ENCODE measurements around the gene SBK3.

Gene SBK3

DNA sequence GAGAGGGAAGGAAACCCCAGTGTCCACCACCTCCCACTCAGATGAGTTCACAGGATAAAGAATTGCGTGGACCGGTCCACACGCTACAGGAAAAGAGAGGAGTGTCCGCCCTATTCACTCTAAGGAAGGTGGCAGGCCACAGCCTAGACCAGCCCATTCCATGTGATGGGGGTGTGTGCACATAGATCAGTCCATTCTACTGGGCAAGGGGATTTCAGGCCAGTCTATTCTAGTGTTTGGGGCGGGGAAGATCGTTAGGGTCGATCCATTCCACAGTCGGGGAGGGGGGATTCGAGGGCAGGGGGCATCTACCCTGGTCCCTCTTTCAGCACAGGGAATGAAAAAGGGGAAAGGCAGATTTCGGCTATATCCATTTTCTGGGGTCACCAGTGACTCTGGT, 46.2 kb upstream of the SBK3 start:
- Histone ChIP-seq H3K14ac (ENCODE audit: low read length) (no peak overlapping the region), H4K8ac (ENCODE audit: low read depth, low read length) (no peak overlapping the region), H2AK5ac (ENCODE audit: low read depth, low read length) (no peak overlapping the region), H3K4me3 (ENCODE audit: low read length in 2 of 2) (no peak overlapping the region), H3K9me3 (replicated peaks in 1 of 2; ENCODE audit: control insufficient read depth in 2 of 2, insufficient read depth in 1 of 2, low read depth in 1 of 2, low read length in 2 of 2) (peaks cover 0 to 5% of the 10 kb centered on the region in 2 donors), H3K27ac (replicated peaks; ENCODE audit: low read length) (no peak overlapping the region), H3K4ac (ENCODE audit: low read length) (no peak overlapping the region), H3K9ac (ENCODE audit: low read depth, low read length, poor library complexity) (no peak overlapping the region), H2BK5ac (ENCODE audit: low read length) (no peak overlapping the region), H3K4me2 (ENCODE audit: insufficient read depth, low read length, poor library complexity, severe bottlenecking) (no peak overlapping the region), H3K23ac (ENCODE audit: low read depth, low read length, poor library complexity) (no peak overlapping the region), H2BK120ac (ENCODE audit: low read depth, low read length) (no peak overlapping the region), H3K36me3 (replicated peaks in 1 of 2; ENCODE audit: control insufficient read depth in 2 of 2, insufficient read depth in 2 of 2, low read length in 2 of 2) (peaks cover 25 to 45% of the 10 kb centered on the region in 2 donors), H2BK12ac (ENCODE audit: low read length) (no peak overlapping the region), H2BK15ac (ENCODE audit: low read length) (no peak overlapping the region), H4K91ac (ENCODE audit: low read depth, low read length, poor library complexity) (no peak overlapping the region), H3K4me1 (ENCODE audit: control insufficient read depth in 2 of 2, insufficient read depth in 1 of 2, low read depth in 1 of 2, low read length in 2 of 2) (peaks cover 6 to 8% of the 10 kb centered on the region in 2 donors), H3K18ac (ENCODE audit: low read length) (no peak overlapping the region), H2AFZ (ENCODE audit: low read length) (no peak overlapping the region), H3K27me3 (ENCODE audit: control insufficient read depth in 3 of 3, insufficient read depth in 3 of 3, low read depth in 1 of 3, low read length in 3 of 3) (no peaks in the 10 kb centered on the region), H3K79me1 (ENCODE audit: low read depth, low read length) (no peaks in the 10 kb centered on the region)
- no CpG with 5 or more reads among the region's 10 CpGs for WGBS, 2 donors (ENCODE audit: extremely low coverage in 2 of 2, insufficient read length in 2 of 2, insufficient replicate concordance in 1 of 2)
- DNase-seq (ENCODE audit: low spot score): no peak

GRCh38 chr19:55590617-55591016, 45.3 kb upstream of the SBK3 start:
- no peak overlapping the region for H3K18ac ChIP-seq (ENCODE audit: low read length)
- H3K4me2 ChIP-seq (ENCODE audit: insufficient read depth, low read length, poor library complexity, severe bottlenecking): no peak overlapping the region
- peaks cover 13% of the 10 kb centered on the region in 2 donors for H3K4me1 ChIP-seq (ENCODE audit: control insufficient read depth in 2 of 2, insufficient read depth in 1 of 2, low read depth in 1 of 2, low read length in 2 of 2)
- H2BK120ac ChIP-seq (ENCODE audit: low read depth, low read length): no peak overlapping the region
- no peak overlapping the region for H3K9ac ChIP-seq (ENCODE audit: low read depth, low read length, poor library complexity)
- no peak overlapping the region for H2AK5ac ChIP-seq (ENCODE audit: low read depth, low read length)
- no peak overlapping the region for H2BK12ac ChIP-seq (ENCODE audit: low read length)
- peaks cover 0 to 2% of the 10 kb centered on the region in 2 donors for H3K9me3 ChIP-seq (replicated peaks in 1 of 2; ENCODE audit: control insufficient read depth in 2 of 2, insufficient read depth in 1 of 2, low read depth in 1 of 2, low read length in 2 of 2)
- no peak overlapping the region for H4K8ac ChIP-seq (ENCODE audit: low read depth, low read length)
- no CpG with 5 or more reads among the region's 10 CpGs for WGBS, 2 donors (ENCODE audit: extremely low coverage in 2 of 2, insufficient read length in 2 of 2, insufficient replicate concordance in 1 of 2)
- H3K14ac ChIP-seq (ENCODE audit: low read length): no peak overlapping the region
- H3K36me3 ChIP-seq (replicated peaks in 1 of 2; ENCODE audit: control insufficient read depth in 2 of 2, insufficient read depth in 2 of 2, low read length in 2 of 2): peaks cover 16 to 35% of the 10 kb centered on the region in 2 donors
- no peak overlapping the region for H2BK5ac ChIP-seq (ENCODE audit: low read length)
- no peak overlapping the region for H3K27ac ChIP-seq (replicated peaks; ENCODE audit: low read length)
- no peak overlapping the region for H3K23ac ChIP-seq (ENCODE audit: low read depth, low read length, poor library complexity)
- no peaks in the 10 kb centered on the region for H3K27me3 ChIP-seq (ENCODE audit: control insufficient read depth in 3 of 3, insufficient read depth in 3 of 3, low read depth in 1 of 3, low read length in 3 of 3)
- no peak overlapping the region for H2AFZ ChIP-seq (ENCODE audit: low read length)
- H3K4me3 ChIP-seq (ENCODE audit: low read length in 2 of 2): no peak overlapping the region
- no peak for DNase-seq (ENCODE audit: low spot score)
- H4K91ac ChIP-seq (ENCODE audit: low read depth, low read length, poor library complexity): no peak overlapping the region
- no peak overlapping the region for H2BK15ac ChIP-seq (ENCODE audit: low read length)
- no peaks in the 10 kb centered on the region for H3K79me1 ChIP-seq (ENCODE audit: low read depth, low read length)
- H3K4ac ChIP-seq (ENCODE audit: low read length): no peak overlapping the region

- Histone ChIP-seq H3K18ac (ENCODE audit: low read length) (peak overlapping the region; percentile 31), H3K79me1 (ENCODE audit: low read depth, low read length) (no peaks in the 10 kb centered on the region), H2BK120ac (ENCODE audit: low read depth, low read length) (no peak overlapping the region), H2BK15ac (ENCODE audit: low read length) (peak overlapping the region; percentile 82), H2BK5ac (ENCODE audit: low read length) (no peak overlapping the region), H4K91ac (ENCODE audit: low read depth, low read length, poor library complexity) (no peak overlapping the region), H3K27me3 (ENCODE audit: control insufficient read depth in 3 of 3, insufficient read depth in 3 of 3, low read depth in 1 of 3, low read length in 3 of 3) (no peaks in the 10 kb centered on the region), H3K4me2 (ENCODE audit: insufficient read depth, low read length, poor library complexity, severe bottlenecking) (no peak overlapping the region), H3K14ac (ENCODE audit: low read length) (no peak overlapping the region), H3K36me3 (replicated peaks in 1 of 2; ENCODE audit: control insufficient read depth in 2 of 2, insufficient read depth in 2 of 2, low read length in 2 of 2) (peaks cover 11 to 30% of the 10 kb centered on the region in 2 donors), H3K9me3 (replicated peaks in 1 of 2; ENCODE audit: control insufficient read depth in 2 of 2, insufficient read depth in 1 of 2, low read depth in 1 of 2, low read length in 2 of 2) (peaks cover 0 to 2% of the 10 kb centered on the region in 2 donors), H3K4me1 (ENCODE audit: control insufficient read depth in 2 of 2, insufficient read depth in 1 of 2, low read depth in 1 of 2, low read length in 2 of 2) (peaks cover 15 to 17% of the 10 kb centered on the region in 2 donors), H3K9ac (ENCODE audit: low read depth, low read length, poor library complexity) (no peak overlapping the region), H2AK5ac (ENCODE audit: low read depth, low read length) (no peak overlapping the region), H2AFZ (ENCODE audit: low read length) (no peak overlapping the region), H4K8ac (ENCODE audit: low read depth, low read length) (no peak overlapping the region), H3K4ac (ENCODE audit: low read length) (peak overlapping the region; percentile 46), H3K23ac (ENCODE audit: low read depth, low read length, poor library complexity) (no peak overlapping the region), H2BK12ac (ENCODE audit: low read length) (peak overlapping the region; percentile 25), H3K27ac (replicated peaks; ENCODE audit: low read length) (no peak overlapping the region), H3K4me3 (ENCODE audit: low read length in 2 of 2) (no peak overlapping the region)
- WGBS, 2 donors (ENCODE audit: extremely low coverage in 2 of 2, insufficient read length in 2 of 2, insufficient replicate concordance in 1 of 2): no CpG with 5 or more reads among the region's 7 CpGs
- no peak for DNase-seq (ENCODE audit: low spot score)
Observed at GRCh38 chr19:55590109-55590508, 44.8 kb upstream of the SBK3 start.

DNA sequence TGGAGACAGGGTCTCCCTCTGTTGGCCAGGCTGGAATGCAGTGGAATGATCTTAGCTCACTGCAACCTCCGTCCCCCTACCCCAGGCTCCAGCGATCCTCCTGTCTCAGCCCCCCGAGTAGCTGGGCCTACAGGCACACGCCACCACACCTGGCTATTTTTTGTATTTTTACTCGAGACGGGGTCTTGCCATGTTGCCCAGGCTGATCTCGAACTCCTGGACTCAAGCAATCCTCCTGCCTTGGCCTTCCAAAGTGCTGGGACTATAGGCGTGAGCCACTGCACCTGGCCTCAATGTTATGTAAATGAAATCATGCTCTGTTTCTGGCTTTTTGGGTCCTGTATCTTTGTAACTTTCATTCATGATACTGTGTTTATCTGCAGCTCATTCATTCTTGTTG, 43.4 kb upstream of the SBK3 start:
- no peak overlapping the region for H3K23ac ChIP-seq (ENCODE audit: low read depth, low read length, poor library complexity)
- H4K8ac ChIP-seq (ENCODE audit: low read depth, low read length): no peak overlapping the region
- H3K27ac ChIP-seq (replicated peaks; ENCODE audit: low read length): no peak overlapping the region
- no peaks in the 10 kb centered on the region for H3K9me3 ChIP-seq (replicated peaks in 1 of 2; ENCODE audit: control insufficient read depth in 2 of 2, insufficient read depth in 1 of 2, low read depth in 1 of 2, low read length in 2 of 2)
- no peak overlapping the region for H2AK5ac ChIP-seq (ENCODE audit: low read depth, low read length)
- no peak for DNase-seq (ENCODE audit: low spot score)
- no peak overlapping the region for H3K4me3 ChIP-seq (ENCODE audit: low read length in 2 of 2)
- no peak overlapping the region for H2BK15ac ChIP-seq (ENCODE audit: low read length)
- H2AFZ ChIP-seq (ENCODE audit: low read length): no peak overlapping the region
- no peak overlapping the region for H2BK5ac ChIP-seq (ENCODE audit: low read length)
- no peaks in the 10 kb centered on the region for H3K79me1 ChIP-seq (ENCODE audit: low read depth, low read length)
- H3K4ac ChIP-seq (ENCODE audit: low read length): no peak overlapping the region
- H2BK12ac ChIP-seq (ENCODE audit: low read length): no peak overlapping the region
- H4K91ac ChIP-seq (ENCODE audit: low read depth, low read length, poor library complexity): no peak overlapping the region
- no peak overlapping the region for H3K14ac ChIP-seq (ENCODE audit: low read length)
- no peak overlapping the region for H2BK120ac ChIP-seq (ENCODE audit: low read depth, low read length)
- no peak overlapping the region for H3K4me2 ChIP-seq (ENCODE audit: insufficient read depth, low read length, poor library complexity, severe bottlenecking)
- H3K18ac ChIP-seq (ENCODE audit: low read length): no peak overlapping the region
- WGBS, 2 donors (ENCODE audit: extremely low coverage in 2 of 2, insufficient read length in 2 of 2, insufficient replicate concordance in 1 of 2): no CpG with 5 or more reads among the region's 8 CpGs
- H3K4me1 ChIP-seq (ENCODE audit: control insufficient read depth in 2 of 2, insufficient read depth in 1 of 2, low read depth in 1 of 2, low read length in 2 of 2): peaks cover 15 to 17% of the 10 kb centered on the region in 2 donors
- H3K36me3 ChIP-seq (replicated peaks in 1 of 2; ENCODE audit: control insufficient read depth in 2 of 2, insufficient read depth in 2 of 2, low read length in 2 of 2): peaks cover 5 to 20% of the 10 kb centered on the region in 2 donors
- no peak overlapping the region for H3K9ac ChIP-seq (ENCODE audit: low read depth, low read length, poor library complexity)
- H3K27me3 ChIP-seq (ENCODE audit: control insufficient read depth in 3 of 3, insufficient read depth in 3 of 3, low read depth in 1 of 3, low read length in 3 of 3): no peaks in the 10 kb centered on the region
